Prostate gland (tissue), 2 donors: ENCODE results near the gene CAPZB.
"Not testable (repeated sequence)": the region's sequence is repeated elsewhere in the genome, so short reads cannot be mapped to it uniquely, and the experiment has no call there.

ENCODE experiments used
- POLR2AphosphoS5 ChIP-seq: sonication (generic); formaldehyde crosslinking; IDR thresholded peaks from one replicate; pipeline ENCODE4 v1.6.1; 2017; ENCODE audit warnings: antibody characterized with exemption
- TF ChIP-seq, protein P1 (sequence below), 4 experiments: fragments of 200-600 bp in 2 of 4; fragments of 450-650 bp in 2 of 4; sonication (generic) in 2 of 4; IDR thresholded peaks; 1 replicate in 3 of 4; 2 replicates in 1 of 4; pipeline ENCODE4 v1.5.1; 2016 to 2019; ENCODE audit warnings: antibody characterized with exemption in 4 of 4, mild to moderate bottlenecking in 2 of 4, moderate library complexity in 2 of 4

DNA sequence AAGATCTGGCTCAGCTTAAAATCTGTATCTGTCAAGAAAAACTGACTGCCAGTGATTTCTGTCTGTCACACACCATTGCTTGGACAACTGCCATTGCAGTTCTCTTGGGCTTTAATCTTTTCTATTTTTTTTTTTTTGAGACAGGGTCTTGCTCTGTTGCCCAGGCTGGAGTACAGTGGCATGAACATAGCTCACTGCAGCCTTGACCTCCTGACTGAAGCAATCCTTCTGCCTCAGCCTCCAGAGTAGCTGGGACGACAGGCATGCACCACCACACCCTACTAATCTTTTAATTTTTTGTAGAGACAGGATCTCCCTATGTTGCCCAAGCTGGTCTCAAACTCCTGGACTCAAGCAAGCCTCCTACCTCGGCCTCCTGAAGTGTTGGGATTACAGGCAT, 14.5 kb upstream of the CAPZB start:
- TF ChIP-seq, protein P1, sequence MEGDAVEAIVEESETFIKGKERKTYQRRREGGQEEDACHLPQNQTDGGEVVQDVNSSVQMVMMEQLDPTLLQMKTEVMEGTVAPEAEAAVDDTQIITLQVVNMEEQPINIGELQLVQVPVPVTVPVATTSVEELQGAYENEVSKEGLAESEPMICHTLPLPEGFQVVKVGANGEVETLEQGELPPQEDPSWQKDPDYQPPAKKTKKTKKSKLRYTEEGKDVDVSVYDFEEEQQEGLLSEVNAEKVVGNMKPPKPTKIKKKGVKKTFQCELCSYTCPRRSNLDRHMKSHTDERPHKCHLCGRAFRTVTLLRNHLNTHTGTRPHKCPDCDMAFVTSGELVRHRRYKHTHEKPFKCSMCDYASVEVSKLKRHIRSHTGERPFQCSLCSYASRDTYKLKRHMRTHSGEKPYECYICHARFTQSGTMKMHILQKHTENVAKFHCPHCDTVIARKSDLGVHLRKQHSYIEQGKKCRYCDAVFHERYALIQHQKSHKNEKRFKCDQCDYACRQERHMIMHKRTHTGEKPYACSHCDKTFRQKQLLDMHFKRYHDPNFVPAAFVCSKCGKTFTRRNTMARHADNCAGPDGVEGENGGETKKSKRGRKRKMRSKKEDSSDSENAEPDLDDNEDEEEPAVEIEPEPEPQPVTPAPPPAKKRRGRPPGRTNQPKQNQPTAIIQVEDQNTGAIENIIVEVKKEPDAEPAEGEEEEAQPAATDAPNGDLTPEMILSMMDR (IDR thresholded peaks at IDR 0.05) = not testable (repeated sequence)
- TF ChIP-seq POLR2AphosphoS5 = not testable (repeated sequence)
